ENCODE results near the gene CHST10.

DNA sequence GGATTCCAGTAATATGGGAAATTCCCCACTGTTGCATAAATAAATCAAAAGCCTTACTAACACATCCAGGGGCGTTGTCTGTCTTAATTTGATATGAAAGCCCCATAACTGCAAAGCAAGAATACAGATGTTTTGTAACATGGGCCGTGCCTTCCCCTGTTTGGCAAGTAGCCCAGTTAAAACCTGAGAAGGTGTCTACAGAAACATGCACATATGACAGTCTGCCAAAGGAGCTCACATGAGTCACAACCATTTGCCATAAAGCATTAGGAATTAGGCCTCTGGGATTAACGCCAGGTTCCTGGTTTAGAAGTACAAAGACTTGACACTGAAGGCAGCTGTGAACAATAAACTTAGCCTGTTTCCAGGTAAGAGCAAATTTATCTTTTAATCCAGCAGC lies 52.0 kb downstream of the CHST10 start:
- TF ChIP-seq, protein P1, sequence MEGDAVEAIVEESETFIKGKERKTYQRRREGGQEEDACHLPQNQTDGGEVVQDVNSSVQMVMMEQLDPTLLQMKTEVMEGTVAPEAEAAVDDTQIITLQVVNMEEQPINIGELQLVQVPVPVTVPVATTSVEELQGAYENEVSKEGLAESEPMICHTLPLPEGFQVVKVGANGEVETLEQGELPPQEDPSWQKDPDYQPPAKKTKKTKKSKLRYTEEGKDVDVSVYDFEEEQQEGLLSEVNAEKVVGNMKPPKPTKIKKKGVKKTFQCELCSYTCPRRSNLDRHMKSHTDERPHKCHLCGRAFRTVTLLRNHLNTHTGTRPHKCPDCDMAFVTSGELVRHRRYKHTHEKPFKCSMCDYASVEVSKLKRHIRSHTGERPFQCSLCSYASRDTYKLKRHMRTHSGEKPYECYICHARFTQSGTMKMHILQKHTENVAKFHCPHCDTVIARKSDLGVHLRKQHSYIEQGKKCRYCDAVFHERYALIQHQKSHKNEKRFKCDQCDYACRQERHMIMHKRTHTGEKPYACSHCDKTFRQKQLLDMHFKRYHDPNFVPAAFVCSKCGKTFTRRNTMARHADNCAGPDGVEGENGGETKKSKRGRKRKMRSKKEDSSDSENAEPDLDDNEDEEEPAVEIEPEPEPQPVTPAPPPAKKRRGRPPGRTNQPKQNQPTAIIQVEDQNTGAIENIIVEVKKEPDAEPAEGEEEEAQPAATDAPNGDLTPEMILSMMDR (IDR thresholded peaks at IDR 0.05) = no peak
- peak in 1 of 4 donors; percentile 30 for TF ChIP-seq POLR2AphosphoS5 (IDR thresholded peaks at IDR 0.05)
